ENCODE data around the gene FUT6. TPM values are rescaled to one million over a fixed set of nuclear protein-coding genes. Genes with fewer than 3 reads are reported as not detected.
"Not testable (repeated sequence)": the region's sequence is repeated elsewhere in the genome, so short reads cannot be mapped to it uniquely, and the experiment has no call there.

The FUT6 gene
- total RNA-seq, 4 donors from 2014 or later, result 40.6 to 160 (median 68.9) TPM

DNA sequence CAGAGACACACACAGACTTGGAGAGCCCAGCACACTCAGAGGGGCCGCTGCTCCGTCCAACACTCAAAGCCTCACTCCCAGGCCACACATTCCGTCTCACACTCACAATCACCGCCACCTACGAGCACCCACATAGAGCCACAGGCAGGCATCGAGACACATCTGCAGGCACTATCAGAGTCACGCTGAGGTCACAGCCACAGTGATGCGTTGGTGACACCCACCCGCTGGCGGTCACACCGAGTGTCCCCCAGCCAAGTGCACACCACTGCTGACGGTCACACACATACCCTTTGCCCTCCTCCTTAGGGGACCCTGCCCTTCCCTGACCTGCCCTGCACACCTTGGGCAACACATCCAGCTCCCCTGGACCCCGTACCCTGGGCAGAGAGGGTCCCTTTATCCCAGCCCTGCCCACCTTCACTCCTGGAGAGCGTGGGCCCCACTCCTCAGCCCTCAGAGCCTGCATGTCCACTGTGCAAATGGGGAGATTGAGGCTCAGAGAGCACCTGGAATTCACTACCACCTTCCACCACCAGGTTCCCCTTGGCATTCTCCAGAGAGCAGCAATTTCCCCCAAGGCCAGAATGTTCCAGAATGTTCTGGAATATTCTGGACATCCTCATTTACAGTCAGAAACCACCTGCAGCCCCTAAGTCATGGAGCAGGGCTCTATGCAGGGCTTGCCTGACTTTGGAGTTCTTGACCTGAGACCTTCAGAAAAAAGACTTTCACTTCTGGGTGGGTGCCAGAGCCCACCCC is 25.4 kb upstream of the FUT6 start:
- 79 to 93% methylated on average over 7 to 10 of the region's 14 CpGs for WGBS, 2 donors
- no peaks in the 10 kb centered on the region for H3K4me1 ChIP-seq
- H3K4me3 ChIP-seq, result no peak overlapping the region
- no peaks in the 10 kb centered on the region for H3K36me3 ChIP-seq
- H3K27ac ChIP-seq, result no peak overlapping the region
- TF ChIP-seq POLR2A (IDR thresholded peaks at IDR 0.05), result no peak
- TF ChIP-seq, protein P1, sequence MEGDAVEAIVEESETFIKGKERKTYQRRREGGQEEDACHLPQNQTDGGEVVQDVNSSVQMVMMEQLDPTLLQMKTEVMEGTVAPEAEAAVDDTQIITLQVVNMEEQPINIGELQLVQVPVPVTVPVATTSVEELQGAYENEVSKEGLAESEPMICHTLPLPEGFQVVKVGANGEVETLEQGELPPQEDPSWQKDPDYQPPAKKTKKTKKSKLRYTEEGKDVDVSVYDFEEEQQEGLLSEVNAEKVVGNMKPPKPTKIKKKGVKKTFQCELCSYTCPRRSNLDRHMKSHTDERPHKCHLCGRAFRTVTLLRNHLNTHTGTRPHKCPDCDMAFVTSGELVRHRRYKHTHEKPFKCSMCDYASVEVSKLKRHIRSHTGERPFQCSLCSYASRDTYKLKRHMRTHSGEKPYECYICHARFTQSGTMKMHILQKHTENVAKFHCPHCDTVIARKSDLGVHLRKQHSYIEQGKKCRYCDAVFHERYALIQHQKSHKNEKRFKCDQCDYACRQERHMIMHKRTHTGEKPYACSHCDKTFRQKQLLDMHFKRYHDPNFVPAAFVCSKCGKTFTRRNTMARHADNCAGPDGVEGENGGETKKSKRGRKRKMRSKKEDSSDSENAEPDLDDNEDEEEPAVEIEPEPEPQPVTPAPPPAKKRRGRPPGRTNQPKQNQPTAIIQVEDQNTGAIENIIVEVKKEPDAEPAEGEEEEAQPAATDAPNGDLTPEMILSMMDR (IDR thresholded peaks at IDR 0.05), result peak in 1 of 6 experiments; percentile 44
- peaks cover 0 to 23% (median 0%) of the 10 kb centered on the region in 4 donors for H3K27me3 ChIP-seq
- DNase-seq, result no peak
- intact Hi-C loops (cut with DNase I), result no loop called here
- no peaks in the 10 kb centered on the region for H3K9me3 ChIP-seq

- Histone ChIP-seq H3K27ac (no peak overlapping the region), H3K27me3 (peaks cover 0 to 23% (median 0%) of the 10 kb centered on the region in 4 donors), H3K4me3 (no peak overlapping the region), H3K36me3 (no peaks in the 10 kb centered on the region), H3K9me3 (no peaks in the 10 kb centered on the region), H3K4me1 (no peaks in the 10 kb centered on the region)
- intact Hi-C loops (cut with DNase I), result no loop called here
- 83 to 93% methylated on average over 2 to 4 of the region's 9 CpGs for WGBS, 2 donors
- TF ChIP-seq POLR2A (IDR thresholded peaks at IDR 0.05), result no peak
- TF ChIP-seq, protein P1 (IDR thresholded peaks at IDR 0.05), result no peak
- DNase-seq, result no peak
These were observed 24.7 kb upstream of the FUT6 start for GRCh38 chr19:5864013-5864720.

DNA sequence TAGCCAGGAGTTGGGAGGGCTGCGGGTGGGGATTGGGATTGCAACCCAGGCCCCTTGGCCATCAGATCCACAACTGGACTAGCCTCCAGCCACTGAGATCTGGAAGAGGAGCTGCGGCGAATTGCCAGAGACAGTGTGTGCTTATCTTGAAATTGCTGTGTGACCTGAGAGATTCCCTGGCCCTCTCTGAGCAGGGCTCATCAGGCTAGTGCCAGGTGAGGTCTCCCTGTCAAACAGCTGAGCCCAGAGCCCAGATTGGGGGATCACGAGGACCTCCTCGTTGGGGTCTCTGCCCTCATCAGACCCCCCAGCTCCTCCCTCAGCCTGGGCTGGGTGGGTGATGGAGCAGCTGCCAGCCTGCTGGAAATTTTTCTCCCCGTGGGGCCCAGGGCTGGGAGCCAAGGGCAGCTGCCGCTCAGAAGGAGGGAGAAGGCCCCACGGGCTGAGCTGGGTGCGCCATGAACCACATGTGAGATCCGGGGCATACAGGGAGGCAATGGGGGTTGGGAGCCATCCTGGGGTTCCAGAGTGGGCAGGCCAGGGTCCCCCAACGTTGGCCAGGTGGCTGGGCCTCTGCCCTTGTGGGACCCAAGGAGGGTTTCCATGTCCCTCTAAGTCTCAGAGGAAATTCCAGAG is 23.6 kb upstream of the FUT6 start:
- Histone ChIP-seq H3K27ac (no peak overlapping the region), H3K4me3 (no peak overlapping the region), H3K36me3 (no peaks in the 10 kb centered on the region), H3K27me3 (peaks cover 0 to 23% (median 0%) of the 10 kb centered on the region in 4 donors), H3K9me3 (no peaks in the 10 kb centered on the region), H3K4me1 (no peaks in the 10 kb centered on the region)
- intact Hi-C loops (cut with DNase I), result no loop called here
- no peak for DNase-seq
- WGBS, 2 donors, result 60% methylated on average over 1 of the region's 11 CpGs; no CpG with 5 or more reads in 1 of the 2 donors
- no peak for TF ChIP-seq POLR2A (IDR thresholded peaks at IDR 0.05)
- TF ChIP-seq, protein P1 (IDR thresholded peaks at IDR 0.05), result no peak

GRCh38 chr19:5857203-5858081 is 17.9 kb upstream of the FUT6 start:
- no peak for DNase-seq
- WGBS, 2 donors, result 69 to 81% methylated on average over 17 to 18 of the region's 18 CpGs
- intact Hi-C loops (cut with DNase I), result no loop called here
- peak overlapping the region in 2 of 4 donors; percentile 30 to 46 for H3K27ac ChIP-seq
- H3K36me3 ChIP-seq, result no peaks in the 10 kb centered on the region
- TF ChIP-seq, protein P1 (IDR thresholded peaks at IDR 0.05), result no peak
- no peaks in the 10 kb centered on the region for H3K9me3 ChIP-seq
- peaks cover 0 to under 1% (median 0%) of the 10 kb centered on the region in 4 donors for H3K27me3 ChIP-seq
- H3K4me3 ChIP-seq, result no peak overlapping the region
- no peaks in the 10 kb centered on the region for H3K4me1 ChIP-seq

GRCh38 chr19:5855151-5855550 is 15.6 kb upstream of the FUT6 start:
- H3K4me1 ChIP-seq, result peaks cover 0 to 21% (median 5%) of the 10 kb centered on the region in 3 donors
- WGBS, 2 donors, result 84 to 87% methylated on average over 9 of the region's 9 CpGs
- not testable (repeated sequence) for H3K27ac ChIP-seq

GRCh38 chr19:5854121-5854520 is 14.6 kb upstream of the FUT6 start:
- DNase-seq; H3K4me3 ChIP-seq; H3K27me3 ChIP-seq; H3K36me3 ChIP-seq; H3K9me3 ChIP-seq; H3K27ac ChIP-seq; intact Hi-C loops (cut with DNase I): not testable (repeated sequence)
- WGBS, 2 donors, result 68 to 75% methylated on average over 5 to 10 of the region's 10 CpGs
- peaks cover 0 to 26% (median 5%) of the 10 kb centered on the region in 3 donors for H3K4me1 ChIP-seq

More at GRCh38 chr19:5855151-5855550, 15.6 kb upstream of the FUT6 start:
- H3K27me3 ChIP-seq; DNase-seq; H3K9me3 ChIP-seq; H3K36me3 ChIP-seq; intact Hi-C loops (cut with DNase I); H3K4me3 ChIP-seq: not testable (repeated sequence)

Measured in esophagus squamous epithelium (tissue), 5 donors.